ENCODE measurements around the gene OGDH. TPM values are rescaled to one million over a fixed set of nuclear protein-coding genes. Genes with fewer than 3 reads are reported as not detected.

OGDH gene
- total RNA-seq, 3 donors from 2014 or later (not counting 1 experiment from before 2014, with no cell fraction given): 69.2 to 86.7 (median 81.4) TPM

DNA sequence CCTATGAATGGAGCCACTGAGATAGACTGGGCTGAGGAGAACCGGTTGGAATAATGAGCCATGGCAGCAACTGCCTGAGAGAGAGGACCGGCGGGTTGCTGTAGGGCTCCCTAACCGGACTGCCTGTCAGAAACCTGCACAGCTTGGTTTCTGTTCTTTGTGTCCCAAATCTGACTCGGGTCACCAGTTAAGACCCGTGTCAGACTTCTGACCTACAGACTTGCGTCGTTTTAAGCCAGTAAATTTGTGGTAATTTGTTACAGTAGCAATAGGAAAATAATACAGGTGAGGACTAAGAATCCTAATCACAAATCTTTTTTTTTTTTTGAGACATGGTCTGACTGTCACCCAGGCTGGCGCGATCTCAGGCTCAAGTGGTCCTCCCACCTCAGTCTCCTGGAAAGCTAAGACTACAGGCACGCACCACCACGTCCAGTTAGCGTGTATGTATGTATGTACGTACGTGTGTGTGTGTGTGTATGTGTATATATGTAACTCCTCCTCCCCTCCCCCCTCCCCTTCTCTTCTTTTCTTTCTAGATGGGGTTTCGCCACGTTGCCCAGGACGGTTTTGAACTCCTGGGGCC, 32.0 kb upstream of the OGDH start:
- H3K4me3 ChIP-seq (ENCODE audit: low read length): peak overlapping the region; percentile 76
- Mint-ChIP-seq H3K9me3 (no peaks in the 10 kb centered on the region), H3K27me3 (ENCODE audit: low read depth in 2 of 2) (no peaks in the 10 kb centered on the region), H3K27ac (peak overlapping the region; percentile 98 to 100), H3K4me1 (peaks cover 31 to 36% of the 10 kb centered on the region in 2 donors), H3K4me3 (peak overlapping the region; percentile 96), H3K36me3 (no peaks in the 10 kb centered on the region)
- intact Hi-C loops (cut with micrococcal nuclease): loop anchor here (1.0 kb wide), 1 partner anchor 8 kb away; the partner anchor contains the start of gene TMED4
- peak in 1 of 2 donors; percentile 21 for DNase-seq
- no peaks in the 10 kb centered on the region for H3K9me3 ChIP-seq (ENCODE audit: control insufficient read depth, insufficient read depth, low read length)
- peaks cover 50% of the 10 kb centered on the region for H3K36me3 ChIP-seq (ENCODE audit: control insufficient read depth, insufficient read depth, low read length)
- peak overlapping the region; percentile 89 for H3K27ac ChIP-seq (ENCODE audit: low read length)
- H3K4me1 ChIP-seq (ENCODE audit: control insufficient read depth, insufficient read depth, low read length): peaks cover 22% of the 10 kb centered on the region
- H3K27me3 ChIP-seq (ENCODE audit: control insufficient read depth, insufficient read depth, low read length): no peaks in the 10 kb centered on the region
- no peak for TF ChIP-seq CTCF (IDR thresholded peaks at IDR 0.05)
- ATAC-seq: no peak
- WGBS (ENCODE audit: insufficient coverage): 33% methylated on average over 12 of the region's 18 CpGs

- ATAC-seq (no peak), DNase-seq (peak in 1 of 2 donors; percentile 6)
- no peak overlapping the region for H3K27ac ChIP-seq (ENCODE audit: low read length)
- no peaks in the 10 kb centered on the region for H3K9me3 Mint-ChIP-seq
- H3K4me1 Mint-ChIP-seq: peaks cover 36 to 40% of the 10 kb centered on the region in 2 donors
- peaks cover 23% of the 10 kb centered on the region for H3K4me1 ChIP-seq (ENCODE audit: control insufficient read depth, insufficient read depth, low read length)
- intact Hi-C loops (cut with micrococcal nuclease): no loop called here
- no peaks in the 10 kb centered on the region for H3K9me3 ChIP-seq (ENCODE audit: control insufficient read depth, insufficient read depth, low read length)
- H3K36me3 ChIP-seq (ENCODE audit: control insufficient read depth, insufficient read depth, low read length): peaks cover 50% of the 10 kb centered on the region
- H3K4me3 ChIP-seq (ENCODE audit: low read length): no peak overlapping the region
- no peak for TF ChIP-seq CTCF (IDR thresholded peaks at IDR 0.05)
- no peaks in the 10 kb centered on the region for H3K27me3 ChIP-seq (ENCODE audit: control insufficient read depth, insufficient read depth, low read length)
- no peaks in the 10 kb centered on the region for H3K27me3 Mint-ChIP-seq (ENCODE audit: low read depth in 2 of 2)
- peak overlapping the region; percentile 98 to 100 for H3K27ac Mint-ChIP-seq
- peak overlapping the region; percentile 96 for H3K4me3 Mint-ChIP-seq
- H3K36me3 Mint-ChIP-seq: no peaks in the 10 kb centered on the region
These were observed 31.4 kb upstream of the OGDH start for GRCh38 chr7:44575054-44575453.

DNA sequence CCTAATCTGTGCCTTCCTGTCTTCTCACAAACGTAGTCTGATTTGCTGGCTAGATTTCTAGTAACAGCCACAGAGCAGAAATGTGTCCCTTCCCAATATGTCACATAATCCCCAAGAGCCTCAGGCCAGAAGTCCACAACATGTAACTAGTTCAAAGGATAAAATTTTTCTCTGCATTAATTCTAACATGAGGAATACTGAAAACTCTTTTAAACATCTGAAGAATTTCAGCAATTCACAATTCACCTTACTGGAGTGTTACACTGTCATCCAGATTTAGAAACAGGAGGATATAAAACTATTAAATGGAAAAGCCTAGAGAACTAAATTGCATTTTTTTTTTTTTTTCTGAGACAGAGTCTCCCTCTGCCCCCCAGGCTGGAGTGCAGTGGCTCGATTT, 30.2 kb upstream of the OGDH start:
- intact Hi-C loops (cut with micrococcal nuclease): no loop called here
- Histone ChIP-seq H3K36me3 (ENCODE audit: control insufficient read depth, insufficient read depth, low read length) (peaks cover 42% of the 10 kb centered on the region), H3K27me3 (ENCODE audit: control insufficient read depth, insufficient read depth, low read length) (no peaks in the 10 kb centered on the region), H3K27ac (ENCODE audit: low read length) (no peak overlapping the region), H3K9me3 (ENCODE audit: control insufficient read depth, insufficient read depth, low read length) (no peaks in the 10 kb centered on the region), H3K4me3 (ENCODE audit: low read length) (no peak overlapping the region), H3K4me1 (ENCODE audit: control insufficient read depth, insufficient read depth, low read length) (peaks cover 33% of the 10 kb centered on the region)
- Mint-ChIP-seq H3K27ac (peak overlapping the region; percentile 73 to 100), H3K4me3 (peak overlapping the region; percentile 56), H3K9me3 (no peaks in the 10 kb centered on the region), H3K27me3 (ENCODE audit: low read depth in 2 of 2) (no peaks in the 10 kb centered on the region), H3K36me3 (no peaks in the 10 kb centered on the region), H3K4me1 (peaks cover 41 to 48% of the 10 kb centered on the region in 2 donors)
- ATAC-seq (no peak), DNase-seq (no peak)
- WGBS (ENCODE audit: insufficient coverage): 83% methylated on average over 2 of the region's 2 CpGs
- TF ChIP-seq CTCF (IDR thresholded peaks at IDR 0.05): no peak

Data from natural killer cell (primary cell).